Renal cortex interstitium (tissue), 11 donors: ENCODE results near the gene LETM1. TPM values are rescaled to one million over a fixed set of nuclear protein-coding genes. Genes with fewer than 3 reads are reported as not detected.

ENCODE experiments used
- DNase-seq, 11 donors: peaks; one replicate each; pipeline ENCODE4 v3.0.0-alpha.2; 2013; ENCODE audit warnings: low read depth in 9 of 11, low spot score in 4 of 11; ENCODE audit errors: extremely low read depth in 1 of 11
- polyA plus RNA-seq, 3 donors: library from polyadenylated mRNA; unstranded; fragments of 120-200 nt; gene quantifications; one replicate each; pipeline ENCODE4 v1.2.1, GENCODE V29; 2013; ENCODE audit not compliant: insufficient read length in 3 of 3

Gene LETM1
- polyA plus RNA-seq, 3 donors: 21.5 to 28.7 (median 25.7) TPM

DNA sequence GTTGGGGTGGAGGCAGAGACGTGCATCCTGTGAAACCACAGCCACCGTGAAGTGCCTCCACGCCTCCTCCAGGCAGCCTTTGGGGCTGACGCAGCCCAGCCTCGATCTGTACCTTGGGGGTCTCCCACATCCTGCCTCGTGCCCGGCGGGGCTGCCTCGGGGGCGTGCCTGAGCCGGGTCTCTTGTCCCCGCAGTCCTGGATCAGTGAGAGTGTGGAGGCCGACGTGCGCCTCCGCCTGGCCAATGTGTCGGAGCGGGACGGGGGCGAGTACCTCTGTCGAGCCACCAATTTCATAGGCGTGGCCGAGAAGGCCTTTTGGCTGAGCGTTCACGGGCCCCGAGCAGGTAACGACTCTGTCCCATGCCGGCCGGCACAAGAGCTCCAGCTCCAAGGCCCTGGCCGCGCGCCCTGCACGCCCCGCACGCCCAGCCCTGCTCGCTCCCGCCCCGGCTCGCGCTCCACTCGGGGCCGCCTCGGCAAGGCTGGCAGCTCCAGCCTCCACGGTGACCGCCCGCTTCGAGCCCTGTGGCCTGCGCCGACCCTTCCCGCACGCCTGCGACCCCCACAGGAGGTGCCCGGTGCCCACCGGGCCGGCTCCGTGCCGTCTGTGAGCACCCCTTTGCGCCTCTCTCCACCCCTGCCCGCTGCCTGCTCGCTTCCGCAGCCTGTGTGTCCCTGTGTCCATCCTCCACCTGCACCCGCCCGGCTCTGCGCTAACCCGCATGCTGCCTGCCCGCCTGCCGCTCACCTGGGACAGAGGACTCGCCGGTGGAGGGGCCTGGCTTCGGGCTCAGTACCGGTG lies 53.0 kb downstream of the LETM1 start:
- DNase-seq: no peak

DNA sequence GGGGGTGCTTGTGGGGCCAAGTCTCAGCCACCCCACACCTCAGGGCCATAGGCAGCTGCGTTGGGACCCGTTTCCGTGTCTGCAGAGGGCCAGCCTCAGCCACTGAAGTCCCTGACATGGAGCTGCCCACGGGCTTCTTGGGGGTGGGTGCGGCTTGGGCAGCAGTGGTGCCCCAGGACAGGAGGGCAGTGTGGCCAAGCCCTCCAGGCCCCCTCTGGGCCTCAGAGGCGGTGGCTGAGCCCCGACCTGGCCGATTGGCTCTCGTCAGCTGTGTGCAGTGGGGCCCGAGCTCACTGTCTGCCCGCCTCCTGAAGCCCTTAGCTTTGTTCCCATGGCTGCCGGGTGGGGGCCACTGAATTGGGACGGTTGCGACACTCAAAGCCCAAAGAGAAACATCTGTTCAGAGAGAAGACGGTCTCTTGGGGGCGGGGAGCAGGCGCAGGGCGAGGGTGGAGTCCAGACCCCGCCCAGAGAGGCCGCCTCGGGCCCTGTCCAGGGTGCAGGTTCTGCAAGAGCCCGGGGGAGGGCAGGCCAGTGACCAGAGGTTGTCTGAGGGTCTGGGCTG lies 53.7 kb downstream of the LETM1 start:
- DNase-seq: no peak

GRCh38 chr4:1801286-1801958 lies 54.5 kb downstream of the LETM1 start:
- DNase-seq: no peak

DNA sequence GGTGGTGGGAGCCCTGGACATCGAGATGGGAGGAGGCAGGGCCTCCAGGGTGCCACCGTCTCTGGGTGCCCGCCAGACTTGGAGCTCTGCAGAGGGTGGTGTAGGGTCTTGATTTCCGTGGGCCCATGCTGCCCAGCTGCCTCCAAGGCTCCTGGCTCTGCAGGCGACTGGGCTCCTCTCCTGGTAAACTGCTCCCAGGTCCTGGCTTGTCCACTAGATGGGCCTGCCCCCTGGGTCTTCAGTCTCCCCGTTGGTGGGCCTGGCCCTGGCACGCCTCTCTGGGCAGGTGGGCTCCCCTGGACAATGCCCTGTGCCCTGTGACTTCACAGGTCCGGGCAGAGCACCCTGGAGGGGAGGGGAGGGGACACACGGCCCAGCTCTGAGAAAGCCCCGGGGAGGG lies 55.2 kb downstream of the LETM1 start:
- no peak for DNase-seq

GRCh38 chr4:1799387-1800375 lies 56.3 kb downstream of the LETM1 start:
- DNase-seq: no peak

DNA sequence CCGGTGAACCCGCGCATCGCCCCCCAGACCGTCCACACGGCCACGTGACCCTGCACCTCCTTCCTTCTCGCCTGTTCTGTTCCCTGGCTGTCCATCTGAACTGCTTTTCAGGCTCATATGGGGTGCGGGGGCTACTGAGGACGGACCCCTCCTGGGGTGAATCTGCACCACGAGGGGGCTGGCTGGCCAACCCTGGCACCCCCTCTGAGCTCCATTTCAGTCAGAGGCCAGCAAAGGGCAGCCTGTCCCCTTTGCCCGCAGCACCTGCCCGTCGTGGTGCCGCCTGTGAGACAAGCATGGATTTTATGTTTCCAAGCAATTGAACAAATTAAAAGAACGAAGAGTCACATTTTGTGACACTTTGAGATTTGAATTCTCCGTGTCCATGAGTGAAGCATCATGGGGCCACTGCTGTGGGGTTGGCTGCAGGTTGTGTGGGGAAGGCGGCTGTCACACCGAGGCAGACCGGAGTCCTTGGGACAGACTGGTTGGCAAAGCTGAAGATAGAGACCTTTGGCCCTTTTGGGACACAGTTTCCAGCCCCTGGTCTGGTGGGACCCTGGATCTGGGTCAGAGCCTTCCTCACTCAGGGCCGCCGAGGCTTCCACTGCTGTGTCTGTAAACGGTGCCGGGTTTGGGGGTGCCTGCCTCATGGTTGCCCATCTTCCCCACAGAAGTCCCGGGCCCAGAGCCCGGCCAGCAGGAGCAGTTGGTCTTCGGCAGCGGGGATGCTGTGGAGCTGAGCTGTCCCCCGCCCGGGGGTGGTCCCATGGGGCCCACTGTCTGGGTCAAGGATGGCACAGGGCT lies 57.2 kb downstream of the LETM1 start:
- no peak for DNase-seq

DNA sequence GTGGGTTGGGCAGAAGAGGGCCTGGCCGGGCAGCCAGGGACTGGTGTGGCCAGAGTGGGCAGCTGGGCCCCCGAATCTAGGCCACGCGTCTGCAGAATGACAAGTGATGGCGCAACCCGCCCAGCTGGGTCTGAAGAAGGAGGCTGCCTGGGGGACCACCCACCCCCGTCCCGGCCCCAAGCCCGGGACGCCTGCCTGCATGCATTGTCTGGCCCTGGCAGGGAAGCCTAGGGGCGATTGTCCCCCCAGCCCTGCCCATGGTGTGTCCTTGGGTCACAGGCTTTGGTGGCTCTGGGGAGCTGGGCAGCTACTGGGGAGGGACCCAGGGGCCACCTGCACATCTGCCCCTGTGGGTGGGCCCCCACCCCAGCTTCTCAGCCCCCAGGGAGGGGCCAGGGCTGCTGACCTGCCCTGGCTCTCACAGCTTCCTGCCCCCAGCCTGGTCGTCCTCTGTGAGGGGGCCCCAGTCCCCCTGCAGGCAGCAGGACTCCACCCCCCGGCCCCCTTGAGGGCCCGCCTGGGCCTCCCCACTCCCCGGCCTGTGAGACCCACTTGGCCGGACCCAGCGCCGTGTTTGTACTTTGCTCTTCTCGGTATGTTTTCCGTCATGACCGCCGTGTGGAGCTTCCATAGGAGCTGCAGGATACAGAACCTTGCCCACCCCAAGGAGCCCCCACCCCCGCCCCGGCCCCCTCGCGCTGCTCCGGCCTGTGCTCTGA lies 57.9 kb downstream of the LETM1 start:
- DNase-seq: no peak

DNA sequence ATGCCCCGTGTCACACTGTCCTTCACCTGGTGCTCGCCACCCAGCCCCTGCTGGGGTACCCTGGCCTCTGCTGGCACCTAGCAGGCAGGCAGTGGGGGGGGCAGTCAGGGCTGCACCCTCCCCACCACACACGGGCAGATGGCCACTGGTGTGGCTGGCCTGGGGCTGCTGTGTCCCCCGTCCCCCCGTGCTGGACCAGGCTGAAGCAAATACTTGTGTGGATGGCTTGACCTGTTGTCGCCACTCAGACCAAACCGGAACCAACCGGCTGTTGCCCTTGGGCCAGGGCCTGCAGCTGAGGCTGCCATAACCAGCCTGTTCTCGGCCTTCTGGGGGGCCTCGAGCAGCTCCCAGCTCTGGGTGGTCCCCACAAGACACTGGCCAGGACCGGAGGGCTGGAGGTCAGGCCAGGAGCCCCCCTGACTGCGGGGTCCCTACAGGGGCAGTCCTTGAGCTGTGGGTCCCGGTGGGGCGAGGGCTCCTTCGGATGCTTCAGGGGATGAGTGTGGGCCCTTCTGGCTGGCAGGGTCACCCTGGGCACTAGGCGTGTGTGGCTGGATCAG lies 58.6 kb downstream of the LETM1 start:
- no peak for DNase-seq

DNA sequence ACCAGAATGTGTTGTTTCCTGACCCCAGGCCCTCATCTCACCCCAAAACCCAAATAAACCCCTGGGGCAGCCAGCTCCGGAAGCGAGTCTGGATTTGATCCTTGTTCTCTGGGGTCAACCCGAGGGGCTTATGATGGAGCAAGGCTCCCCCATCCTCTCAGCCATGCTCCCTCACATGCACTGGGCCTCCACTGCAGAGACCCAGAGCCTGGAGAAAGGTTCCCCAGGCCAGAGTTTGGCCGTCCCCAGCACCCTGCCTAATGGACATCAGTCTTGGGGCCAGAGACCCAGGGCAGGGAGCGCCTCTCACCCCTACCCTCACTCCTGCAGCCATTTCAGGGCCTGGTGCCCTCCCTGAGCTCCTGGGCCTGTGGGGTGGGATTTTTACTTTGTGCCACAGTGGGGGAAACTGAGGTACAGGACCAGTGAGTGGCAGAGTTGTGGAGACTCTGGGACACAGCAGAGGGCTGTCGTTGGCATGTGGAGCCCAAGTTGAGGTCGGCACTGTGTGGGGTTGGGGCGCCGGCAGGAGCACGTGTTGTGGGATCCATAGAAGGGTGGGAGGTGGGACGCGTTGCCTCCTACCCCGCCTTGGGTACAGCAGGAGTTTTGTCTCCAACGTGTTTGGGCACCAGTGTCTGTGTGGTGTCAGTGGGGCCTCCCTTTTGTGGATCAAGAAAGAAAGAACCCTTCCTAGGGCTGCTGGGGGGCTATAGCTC lies 59.3 kb downstream of the LETM1 start:
- DNase-seq: no peak

GRCh38 chr4:1795299-1796195 lies 60.4 kb downstream of the LETM1 start:
- no peak for DNase-seq

DNA sequence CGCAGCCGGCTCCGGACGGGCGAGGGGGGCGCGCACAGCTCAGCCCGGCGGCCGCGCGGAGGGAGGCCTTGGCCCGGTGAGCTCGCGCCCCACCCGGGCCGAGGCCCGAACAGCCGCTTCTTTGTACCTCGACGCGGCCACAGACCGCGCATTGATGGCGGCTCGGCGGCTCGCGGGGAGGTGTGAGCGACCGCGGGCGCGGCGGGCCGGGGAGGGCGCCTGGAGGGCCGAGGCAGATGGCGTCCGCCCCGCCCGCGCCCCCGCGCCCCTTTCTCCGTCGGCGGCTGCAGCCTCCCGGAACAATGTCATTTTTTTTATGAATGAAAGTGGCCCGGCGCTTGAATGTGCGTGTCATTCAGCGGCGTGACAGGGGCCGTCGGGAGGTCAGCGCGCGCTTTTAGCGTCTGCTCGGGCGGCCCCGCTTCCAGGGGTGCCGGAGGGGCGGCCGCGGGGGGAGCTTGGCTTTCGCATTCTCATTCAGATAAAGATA lies 61.1 kb downstream of the LETM1 start:
- DNase-seq: no peak

- DNase-seq: no peak
Observed at GRCh38 chr4:1793940-1794808, 61.8 kb downstream of the LETM1 start.

- no peak for DNase-seq
Observed at GRCh38 chr4:1793496-1793840, 62.5 kb downstream of the LETM1 start.

- peak in 1 of 11 donors; percentile 51 for DNase-seq
Observed at GRCh38 chr4:1792832-1793495, 63.0 kb downstream of the LETM1 start, which contains the start of gene FGFR3. FGFR3 (plus strand) TSS chr4:1793293; CDS start chr4:1793935, 642 bp downstream.
